T-helper 2 cell (primary cell): Measurements from ENCODE around the gene CAP2.

Source experiments
- DNase-seq, 5 experiments: peaks; one replicate each; pipeline versions ENCODE4 v3.0.0 to v3.0.0-alpha.2; 2012 to 2022
- total RNA-seq, 2 donors: gene quantifications; one replicate each; lab custom pipeline; 2026; lab: John Stamatoyannopoulos, UW

Gene CAP2
- total RNA-seq, result 0 to 0.54 reads per million in 2 donors

GRCh38 chr6:17392978-17393891, at the start of gene CAP2:
Gene CAP2, plus strand, starts transcription at chr6:17393595. Its CDS starts 27,961 bp downstream, at chr6:17421556.
- DNase-seq, result no peak

DNA sequence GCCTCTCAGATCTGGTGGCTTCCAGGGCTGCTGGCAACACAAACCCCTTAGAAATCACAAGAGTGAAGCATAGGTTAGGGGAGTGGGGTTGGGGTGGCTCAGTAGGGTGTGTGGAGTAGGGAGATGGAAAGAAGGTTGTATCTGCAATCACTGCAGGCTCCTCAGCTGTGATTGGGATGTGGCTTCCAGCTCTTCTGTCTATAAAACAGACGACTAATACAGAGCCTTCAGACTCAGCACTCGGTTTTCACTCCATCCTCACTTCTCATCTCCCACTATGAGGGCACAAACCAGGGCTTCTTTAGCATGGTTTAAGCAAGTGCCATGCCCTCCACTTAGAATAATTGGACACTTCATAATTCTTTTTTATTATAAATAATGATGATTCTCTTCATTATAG, 46.4 kb upstream of the CAP2 start:
- no peak for DNase-seq

DNA sequence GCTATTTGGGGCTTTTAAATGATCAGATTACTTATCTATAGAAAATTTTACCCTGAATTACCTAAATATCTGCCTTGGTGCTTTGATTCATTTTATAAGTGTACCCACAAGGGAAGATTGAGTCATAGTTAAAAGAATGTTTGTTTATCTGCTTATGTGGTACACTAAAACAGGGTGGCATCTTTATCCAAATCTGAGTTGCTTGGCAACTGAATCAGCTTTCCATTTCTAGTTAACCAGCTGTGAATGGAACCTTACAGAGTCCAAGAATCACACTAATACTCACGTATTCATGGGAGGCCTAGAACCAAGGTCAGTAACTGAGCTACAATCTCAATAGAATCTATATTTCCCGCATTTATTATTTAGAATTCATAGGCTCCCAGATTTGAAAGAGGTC, 44.0 kb upstream of the CAP2 start:
- DNase-seq, result no peak

GRCh38 chr6:17352302-17352701, 41.1 kb upstream of the CAP2 start:
- no peak for DNase-seq

- DNase-seq, result no peak
Observed at GRCh38 chr6:17353440-17354175, 39.8 kb upstream of the CAP2 start.

GRCh38 chr6:17354700-17355403, 38.5 kb upstream of the CAP2 start:
- no peak for DNase-seq

DNA sequence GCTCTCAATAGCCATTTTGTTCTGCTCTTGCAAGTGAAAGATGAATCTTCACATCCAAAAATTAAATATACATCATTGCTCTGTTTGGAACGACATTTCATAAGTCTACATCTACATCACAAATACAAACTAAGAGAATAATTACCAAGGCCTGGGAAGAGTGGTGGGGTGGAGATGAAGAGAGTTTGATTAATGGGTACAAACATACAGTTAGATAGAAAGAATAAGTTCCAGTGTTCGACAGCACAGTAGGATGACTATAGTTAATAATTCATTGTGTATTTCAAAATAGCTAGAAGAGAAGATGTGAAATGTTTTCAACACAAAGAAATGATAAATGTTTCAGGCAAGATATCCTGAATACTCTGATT, 38.0 kb upstream of the CAP2 start:
- no peak for DNase-seq

- no peak for DNase-seq
Observed at GRCh38 chr6:17358515-17358914, 34.9 kb upstream of the CAP2 start.

DNA sequence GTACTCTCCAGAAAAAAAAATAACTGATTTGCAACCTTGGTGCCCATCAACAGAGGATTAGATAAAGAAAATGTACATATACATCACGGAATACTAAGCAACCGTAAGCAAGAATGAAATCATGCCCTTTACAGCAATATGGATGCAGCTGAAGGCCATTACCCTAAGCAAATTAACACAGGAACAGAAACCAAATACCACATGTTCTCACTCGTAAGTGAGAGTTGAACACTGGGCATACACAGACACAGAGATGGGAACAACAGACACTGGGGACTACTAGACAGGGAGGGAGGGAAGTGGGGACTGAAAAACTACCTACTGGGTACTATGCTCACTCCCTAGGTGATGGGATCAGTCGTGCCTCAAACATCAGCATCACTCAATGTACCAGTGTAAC, 32.8 kb upstream of the CAP2 start:
- no peak for DNase-seq

DNA sequence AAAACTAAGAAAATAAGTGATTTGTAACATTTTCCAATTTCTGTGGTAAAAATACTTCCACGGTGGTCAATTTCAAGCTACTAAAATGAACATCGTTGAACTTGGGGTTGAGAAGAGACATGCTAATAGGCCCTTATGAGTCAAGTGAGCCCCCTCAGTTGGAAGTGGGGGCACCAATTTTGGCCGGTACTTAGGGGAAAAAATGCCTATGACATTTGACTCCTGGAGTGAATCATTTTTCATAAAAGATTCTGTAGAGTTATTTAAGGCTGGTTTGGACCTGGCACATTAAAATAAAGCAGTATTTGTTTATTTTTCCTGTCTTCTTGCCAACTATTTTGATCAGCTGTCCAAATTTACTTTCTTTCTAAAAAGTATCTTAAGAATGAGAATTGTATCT, 32.4 kb upstream of the CAP2 start:
- DNase-seq, result no peak

GRCh38 chr6:17365961-17366360, 27.4 kb upstream of the CAP2 start:
- DNase-seq, result no peak

DNA sequence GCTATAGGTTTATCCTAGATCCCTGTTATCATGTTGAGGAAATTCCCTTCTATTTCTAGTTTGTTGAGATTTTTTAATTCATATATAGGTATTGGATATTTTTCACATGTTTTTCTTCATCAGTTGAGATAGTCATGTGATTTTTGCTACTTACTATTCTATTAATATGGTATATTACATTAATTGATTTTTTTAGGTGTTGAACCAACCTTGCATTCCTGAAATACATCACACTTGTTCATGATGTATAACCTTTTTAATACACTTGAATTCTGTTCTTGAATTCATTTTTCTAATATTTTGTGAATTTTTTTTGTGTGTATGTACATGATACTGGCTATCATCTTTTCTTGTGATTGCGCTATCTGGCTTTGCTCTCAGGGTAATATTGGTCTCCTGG, 25.5 kb upstream of the CAP2 start:
- no peak for DNase-seq

DNA sequence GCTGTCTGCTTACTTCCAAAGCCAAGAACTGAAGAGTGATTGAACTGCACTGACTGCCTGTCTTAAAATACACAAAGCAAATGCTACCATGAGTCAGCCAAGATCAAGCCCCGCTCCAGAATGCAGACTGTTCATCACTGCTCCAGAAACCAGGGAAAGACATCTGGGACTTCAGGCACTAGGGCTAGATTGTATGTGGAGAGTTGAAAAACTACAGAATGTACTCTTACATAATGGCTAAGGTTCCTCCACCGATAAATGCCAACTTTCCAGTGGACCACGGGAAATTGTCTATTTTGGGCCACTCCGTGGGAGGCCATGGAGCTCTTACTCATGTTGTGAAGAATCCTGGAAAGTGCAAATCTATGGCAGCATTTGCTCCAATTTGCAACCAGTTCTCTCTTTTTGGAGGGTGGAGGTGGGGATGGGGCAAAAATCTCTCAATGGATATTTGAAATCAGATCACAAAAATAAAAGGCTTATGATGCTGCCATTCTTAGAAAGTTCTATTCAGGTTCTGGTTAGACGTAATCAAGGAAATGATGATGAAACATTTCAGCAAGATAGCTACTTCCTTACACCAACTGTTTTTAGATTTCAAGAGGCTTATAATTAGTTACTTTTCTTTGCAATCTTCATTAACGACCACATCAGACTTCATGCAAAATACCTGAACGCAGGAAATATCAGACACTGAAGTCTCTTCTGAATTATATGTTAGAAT, 11.8 kb upstream of the CAP2 start:
- DNase-seq, result no peak

DNA sequence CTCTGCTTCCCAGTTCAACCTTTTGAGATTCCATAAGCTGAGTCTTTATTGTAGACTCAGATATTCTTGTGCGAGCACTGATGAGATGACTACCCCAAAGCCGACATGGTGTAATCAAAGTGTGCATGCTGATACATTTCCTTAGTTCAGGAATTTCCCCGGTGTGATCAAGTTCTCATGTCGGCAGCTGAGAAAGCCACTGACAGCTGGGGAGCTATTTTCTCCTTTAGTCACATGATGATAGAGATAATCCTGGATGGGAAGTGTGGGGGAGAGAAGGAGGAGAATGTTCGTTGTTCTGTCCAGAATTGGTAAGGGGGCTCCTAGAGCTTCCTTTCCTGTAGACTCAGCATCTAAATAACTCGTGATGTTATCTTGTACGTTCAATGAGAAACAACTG, 7.7 kb upstream of the CAP2 start:
- no peak for DNase-seq

GRCh38 chr6:17388365-17388764, 5.0 kb upstream of the CAP2 start:
- no peak for DNase-seq

DNA sequence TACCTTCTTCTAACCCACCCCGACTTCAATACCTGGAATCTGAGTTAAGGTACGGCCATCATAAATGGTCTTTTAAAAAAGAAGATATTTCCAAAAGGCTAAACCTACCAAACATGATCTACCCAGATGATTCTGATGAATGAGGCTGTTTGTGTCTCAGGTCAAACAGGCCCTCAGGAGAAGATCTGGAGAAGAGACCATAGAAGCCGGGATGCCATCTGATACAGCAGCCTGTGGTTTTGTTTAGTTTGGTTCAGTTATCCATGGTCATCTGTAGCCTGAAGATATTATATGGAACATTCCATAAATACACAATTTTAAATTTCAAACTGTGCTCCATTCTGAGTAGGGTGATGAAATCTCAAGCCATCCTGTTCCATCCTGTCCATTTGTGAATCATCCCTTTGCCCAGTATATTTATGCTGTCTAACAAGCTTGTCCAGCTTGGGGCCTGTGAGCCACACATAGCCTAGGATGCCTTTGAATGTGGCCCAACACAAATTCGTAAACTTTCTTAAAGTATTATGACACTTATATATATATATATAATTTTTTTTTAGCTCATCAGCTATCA, 4.0 kb upstream of the CAP2 start:
- DNase-seq, result no peak

DNA sequence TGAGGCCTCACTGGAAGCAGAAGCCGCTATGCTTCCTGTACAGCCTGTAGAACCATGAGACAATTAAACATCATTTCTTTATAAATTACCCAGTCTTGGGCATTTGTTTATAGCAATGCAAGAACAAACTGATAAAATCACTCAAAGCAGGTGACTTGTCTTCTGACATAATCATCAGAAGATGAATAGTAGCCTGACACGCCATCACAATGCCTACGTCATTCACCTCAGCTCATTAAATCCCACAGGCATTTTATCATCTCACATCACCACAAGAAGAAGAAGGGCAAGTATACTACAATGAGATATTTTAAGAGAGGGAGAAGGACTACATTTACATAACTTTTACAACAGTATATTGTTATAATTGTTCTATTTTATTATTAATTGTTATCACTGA, 3.1 kb upstream of the CAP2 start:
- no peak for DNase-seq

- no peak for DNase-seq
Observed at GRCh38 chr6:17391976-17392375, 1.4 kb upstream of the CAP2 start.

DNA sequence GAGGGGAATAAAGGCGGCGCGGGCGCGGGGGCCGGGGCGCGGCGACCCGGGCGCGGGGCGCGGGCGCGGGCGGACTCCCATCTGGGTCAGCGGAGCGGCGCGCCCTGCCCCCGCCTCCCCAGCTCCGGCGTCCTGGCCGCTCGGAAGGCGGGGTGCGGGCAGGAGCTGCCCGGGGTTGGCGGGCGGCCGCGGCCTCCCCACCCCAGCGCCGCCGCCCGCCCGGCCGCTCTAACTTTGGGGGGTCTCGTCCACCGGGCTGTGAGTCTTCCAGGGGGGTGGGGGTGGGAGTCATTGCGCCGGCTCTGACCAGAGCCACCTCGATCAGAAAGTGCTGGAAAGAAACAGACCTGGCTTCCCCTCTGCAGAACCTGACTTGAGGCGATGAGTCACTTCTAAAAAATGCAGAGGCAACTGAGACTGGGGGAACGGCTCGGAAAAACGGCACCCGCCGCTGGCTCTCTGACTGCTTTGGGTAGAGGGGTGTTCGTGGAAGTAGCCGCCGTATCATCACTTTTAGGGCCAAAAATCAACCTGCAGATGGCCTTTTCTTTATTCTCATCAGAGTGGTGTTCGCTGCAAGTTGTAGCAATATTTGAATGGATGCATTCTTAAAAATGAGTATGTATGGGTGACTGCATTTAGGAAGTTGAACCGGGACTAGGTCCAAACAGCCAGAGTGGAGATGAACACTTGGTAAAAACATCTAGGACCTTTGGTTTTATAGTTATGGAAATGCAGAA, 667 bp downstream of the CAP2 start:
- DNase-seq, result no peak

DNA sequence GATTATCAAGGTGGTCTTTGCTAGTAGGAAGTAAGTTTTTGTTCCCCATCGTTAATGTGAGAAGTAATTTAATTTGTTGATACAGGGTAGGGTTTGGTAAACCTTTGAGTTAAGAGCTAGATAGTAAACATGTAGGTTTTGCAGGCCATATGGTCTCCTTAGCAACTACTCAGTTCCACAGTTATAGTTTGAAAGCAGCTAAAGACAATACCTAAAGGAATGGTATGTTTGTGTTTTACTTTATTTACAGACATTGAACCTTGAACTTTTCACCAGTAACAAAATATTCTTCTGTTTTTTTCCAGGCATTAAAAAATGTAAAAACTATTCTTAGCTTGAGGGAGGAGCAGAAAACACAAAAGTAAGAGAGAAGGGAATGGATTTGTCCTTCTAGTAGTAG, 1.7 kb downstream of the CAP2 start:
- no peak for DNase-seq

DNA sequence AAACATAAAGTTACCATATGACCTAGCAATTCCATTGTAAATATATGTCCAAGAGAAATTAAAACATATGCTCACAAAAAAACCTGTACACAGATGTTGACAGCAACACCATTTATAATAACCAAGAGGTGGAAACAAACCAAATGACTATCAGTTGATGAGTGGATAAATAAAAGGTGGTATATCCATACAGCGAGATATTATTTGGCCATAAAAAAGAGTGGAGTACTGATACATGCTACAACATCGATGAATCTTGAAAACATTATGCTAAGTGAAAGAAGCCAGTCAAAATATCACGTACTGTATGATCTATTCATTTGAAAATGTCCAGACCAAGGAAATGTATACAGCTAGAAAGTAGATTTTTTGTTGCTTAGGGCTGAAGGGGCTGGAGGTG, 2.9 kb downstream of the CAP2 start:
- no peak for DNase-seq

DNA sequence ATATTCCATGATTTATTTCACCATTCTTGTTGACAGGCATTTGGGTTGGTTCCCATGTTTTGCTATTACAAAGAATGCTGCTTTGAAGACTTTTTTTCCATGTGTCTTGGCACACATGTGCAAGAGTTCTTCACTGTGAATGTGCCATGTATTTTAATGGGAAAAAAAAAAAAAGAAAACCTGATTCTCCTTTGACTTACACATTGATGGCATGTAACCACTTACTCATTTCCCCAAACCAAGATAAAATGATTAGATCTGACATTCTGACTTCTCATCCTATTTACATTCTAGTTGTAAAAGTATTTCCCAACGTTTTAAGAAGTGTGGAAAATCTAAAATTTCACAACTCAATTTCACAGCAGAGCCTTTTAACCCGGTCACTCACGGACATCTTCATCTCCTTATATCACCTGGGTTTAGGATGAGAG, 4.4 kb downstream of the CAP2 start:
- no peak for DNase-seq
